Measurements from ENCODE around the gene MED28.

DNA sequence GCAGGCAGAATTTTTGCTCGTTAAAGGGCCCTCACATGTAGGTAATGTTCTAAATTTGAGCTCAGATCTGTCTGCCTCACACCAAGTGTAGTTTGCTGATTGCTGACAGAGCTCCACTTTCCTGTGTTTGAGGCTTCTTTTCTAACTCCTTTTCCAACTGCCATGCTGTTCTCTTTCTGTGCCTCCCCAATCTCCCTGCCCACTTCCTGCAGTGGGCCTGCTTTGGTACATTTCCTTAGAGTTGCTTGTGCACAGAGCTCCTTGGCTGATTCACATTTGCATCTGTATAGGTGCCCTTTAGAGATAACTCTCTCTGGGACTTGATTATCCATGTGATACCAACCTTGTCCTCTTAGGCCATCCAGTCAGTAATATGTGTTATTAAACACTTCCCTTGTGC, 4.5 kb downstream of the MED28 start:
- TF ChIP-seq, protein P1, sequence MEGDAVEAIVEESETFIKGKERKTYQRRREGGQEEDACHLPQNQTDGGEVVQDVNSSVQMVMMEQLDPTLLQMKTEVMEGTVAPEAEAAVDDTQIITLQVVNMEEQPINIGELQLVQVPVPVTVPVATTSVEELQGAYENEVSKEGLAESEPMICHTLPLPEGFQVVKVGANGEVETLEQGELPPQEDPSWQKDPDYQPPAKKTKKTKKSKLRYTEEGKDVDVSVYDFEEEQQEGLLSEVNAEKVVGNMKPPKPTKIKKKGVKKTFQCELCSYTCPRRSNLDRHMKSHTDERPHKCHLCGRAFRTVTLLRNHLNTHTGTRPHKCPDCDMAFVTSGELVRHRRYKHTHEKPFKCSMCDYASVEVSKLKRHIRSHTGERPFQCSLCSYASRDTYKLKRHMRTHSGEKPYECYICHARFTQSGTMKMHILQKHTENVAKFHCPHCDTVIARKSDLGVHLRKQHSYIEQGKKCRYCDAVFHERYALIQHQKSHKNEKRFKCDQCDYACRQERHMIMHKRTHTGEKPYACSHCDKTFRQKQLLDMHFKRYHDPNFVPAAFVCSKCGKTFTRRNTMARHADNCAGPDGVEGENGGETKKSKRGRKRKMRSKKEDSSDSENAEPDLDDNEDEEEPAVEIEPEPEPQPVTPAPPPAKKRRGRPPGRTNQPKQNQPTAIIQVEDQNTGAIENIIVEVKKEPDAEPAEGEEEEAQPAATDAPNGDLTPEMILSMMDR (IDR thresholded peaks at IDR 0.05), result no peak
- no peak for TF ChIP-seq POLR2A (IDR thresholded peaks at IDR 0.05)
